CD4-positive, alpha-beta T cell treated with Interleukin-15 for 1 hour (primary cell): ENCODE measurements around the gene ADARB1.
"Not testable (repeated sequence)": the region's sequence is repeated elsewhere in the genome, so short reads cannot be mapped to it uniquely, and the experiment has no call there.

Experiments used
- DNase-seq: peaks from one replicate; pipeline ENCODE4 v3.0.0-alpha.2; 2020

ADARB1 gene

GRCh38 chr21:45139003-45139360, 64.6 kb downstream of the ADARB1 start:
- not testable (repeated sequence) for DNase-seq

DNA sequence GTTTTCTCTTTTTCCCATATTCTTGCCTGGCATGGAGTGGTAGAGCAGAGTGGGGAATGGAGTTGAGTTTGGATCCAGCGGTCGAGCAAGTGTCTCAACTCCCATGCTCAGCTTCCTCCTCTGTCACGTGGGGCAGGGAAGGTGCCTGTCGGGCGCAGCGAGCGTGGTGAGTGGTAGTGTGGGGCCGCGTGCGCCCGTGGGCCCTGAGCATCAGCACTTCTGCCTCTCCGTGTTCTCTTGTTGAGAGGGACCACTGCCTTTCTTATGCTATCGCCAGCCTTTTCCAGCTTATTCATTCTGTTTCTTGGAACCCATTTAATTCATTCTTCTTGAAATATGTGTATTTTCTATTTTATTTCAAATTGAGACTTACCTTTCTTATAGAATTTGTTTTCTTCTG, 65.1 kb downstream of the ADARB1 start:
- no peak for DNase-seq

DNA sequence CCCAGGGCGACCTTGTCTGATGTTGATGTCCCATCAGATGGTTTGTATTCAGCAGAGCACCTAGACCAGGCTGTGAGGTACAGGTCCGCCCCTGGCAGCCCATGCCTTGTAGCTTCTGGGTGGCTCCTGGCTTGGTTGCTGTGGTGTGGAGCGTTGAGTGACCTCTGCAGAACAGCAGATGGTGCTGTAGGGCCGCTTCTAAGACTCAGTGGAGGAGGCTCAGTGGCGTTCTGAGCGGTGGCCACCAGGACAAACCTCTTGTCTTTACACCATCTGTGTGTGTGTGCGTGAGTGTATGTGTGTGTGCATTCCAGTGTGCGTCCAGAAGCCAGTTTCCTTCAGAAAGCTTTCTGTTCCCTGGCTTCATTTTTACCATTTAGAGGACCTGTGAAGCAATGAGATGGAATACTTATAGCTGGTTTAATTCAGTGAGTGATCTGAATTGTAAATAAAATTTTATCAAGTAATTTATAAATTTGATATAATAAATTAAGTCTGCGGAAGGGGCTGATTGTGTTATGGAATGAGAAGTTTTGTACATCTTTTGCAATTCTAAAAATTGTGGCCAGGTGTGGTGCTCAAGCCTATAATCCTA, 66.1 kb downstream of the ADARB1 start:
- DNase-seq, result peak; percentile 74

GRCh38 chr21:45140944-45141343, 66.6 kb downstream of the ADARB1 start:
- not testable (repeated sequence) for DNase-seq

- DNase-seq, result no peak
These were observed 67.1 kb downstream of the ADARB1 start for GRCh38 chr21:45141507-45141906.

- no peak for DNase-seq
These were observed 68.3 kb downstream of the ADARB1 start for GRCh38 chr21:45142469-45143308.

DNA sequence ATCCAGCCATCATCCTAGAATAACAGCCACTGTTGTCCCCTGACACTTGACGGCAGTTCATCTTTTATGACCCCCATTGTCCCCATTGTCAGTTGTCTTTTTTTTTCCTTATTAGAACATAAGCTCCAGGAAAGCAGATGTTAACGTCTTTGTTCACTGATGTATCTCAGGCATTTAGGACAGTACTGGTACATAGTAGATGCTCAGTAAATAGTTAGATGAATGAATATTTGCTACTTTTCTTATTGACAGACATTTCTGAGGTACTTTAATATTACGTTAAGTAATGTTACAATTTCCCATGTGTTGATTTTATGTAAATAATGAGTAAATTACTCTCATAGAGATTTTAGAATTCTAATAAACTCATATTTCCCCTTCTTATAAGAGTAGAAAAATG, 69.5 kb downstream of the ADARB1 start:
- DNase-seq, result no peak

DNA sequence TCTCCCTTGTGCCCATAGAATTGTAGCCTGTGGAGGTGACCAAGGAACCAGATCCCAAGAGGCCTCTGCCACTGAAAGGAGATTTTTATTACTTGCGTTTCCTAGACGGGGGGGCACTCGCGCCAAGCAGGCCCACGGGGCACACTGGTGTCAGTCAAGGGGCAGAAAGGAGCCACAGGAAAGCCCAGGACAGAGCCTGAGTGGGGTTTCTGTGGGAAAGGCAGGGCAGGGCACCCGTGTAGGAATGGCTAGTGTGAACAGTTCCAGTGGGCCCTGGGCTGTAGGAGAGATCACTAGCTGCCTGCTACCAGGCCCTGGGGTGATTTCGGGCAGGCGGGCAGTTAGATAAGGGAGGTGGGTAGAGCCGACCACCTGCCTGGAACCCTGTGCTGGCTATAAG, 70.8 kb downstream of the ADARB1 start:
- no peak for DNase-seq

DNA sequence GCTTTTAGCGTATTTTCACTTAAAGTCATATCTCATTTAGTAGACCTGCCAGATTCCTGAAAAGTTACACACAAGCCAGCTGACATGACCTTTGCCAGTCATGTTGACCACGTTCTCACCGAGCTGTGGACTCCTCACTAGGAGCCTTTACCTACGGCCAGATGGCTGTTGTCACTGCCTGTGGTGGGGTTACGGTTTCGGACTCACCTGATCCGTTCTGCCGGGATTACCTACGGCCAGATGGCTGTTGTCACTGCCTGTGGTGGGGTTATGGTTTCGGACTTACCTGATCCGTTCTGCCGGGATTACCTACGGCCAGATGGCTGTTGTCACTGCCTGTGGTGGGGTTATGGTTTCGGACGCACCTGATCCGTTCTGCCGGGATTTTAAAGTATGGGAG, 71.5 kb downstream of the ADARB1 start:
- DNase-seq, result not testable (repeated sequence)

DNA sequence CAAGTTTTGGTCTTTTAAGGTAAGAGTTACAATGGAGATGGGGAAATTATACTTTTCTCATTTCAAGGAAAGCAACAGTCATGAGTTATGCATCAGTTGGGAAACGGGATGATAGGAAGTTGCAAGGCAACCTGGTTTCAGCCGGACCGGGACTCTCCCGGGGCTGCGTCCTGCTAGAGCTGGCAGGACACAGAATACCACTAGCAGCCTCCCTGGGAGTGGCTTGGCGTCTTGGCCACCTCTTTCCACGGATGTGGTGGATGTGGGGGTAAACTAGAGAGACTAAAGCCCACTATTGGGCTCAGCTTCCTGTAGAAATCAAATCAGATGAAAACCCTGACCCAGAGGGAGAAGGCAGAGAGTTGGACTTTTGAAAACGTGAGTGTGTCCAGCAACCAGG, 71.9 kb downstream of the ADARB1 start:
- DNase-seq, result no peak

DNA sequence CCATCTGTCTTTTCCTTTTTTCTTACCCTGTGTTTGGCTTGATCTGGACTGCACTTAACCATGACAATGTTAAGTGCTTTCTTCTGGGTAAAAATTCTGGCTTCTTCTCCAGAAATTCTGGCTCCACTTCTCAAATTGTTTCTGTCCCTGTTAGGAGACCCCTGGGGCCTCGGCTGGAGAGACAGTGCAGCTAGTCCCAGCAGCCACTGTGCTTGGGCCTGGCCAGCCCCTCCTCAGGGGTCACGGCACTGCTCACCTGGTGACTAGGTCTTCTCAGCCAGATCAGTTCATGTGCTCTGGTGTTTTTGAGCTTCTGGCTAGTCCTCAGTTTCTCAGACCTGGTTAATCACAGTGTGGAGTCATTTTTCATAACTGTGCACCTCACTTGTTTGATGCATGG, 72.4 kb downstream of the ADARB1 start:
- no peak for DNase-seq

- no peak for DNase-seq
These were observed 73.3 kb downstream of the ADARB1 start for GRCh38 chr21:45147473-45148315.

DNA sequence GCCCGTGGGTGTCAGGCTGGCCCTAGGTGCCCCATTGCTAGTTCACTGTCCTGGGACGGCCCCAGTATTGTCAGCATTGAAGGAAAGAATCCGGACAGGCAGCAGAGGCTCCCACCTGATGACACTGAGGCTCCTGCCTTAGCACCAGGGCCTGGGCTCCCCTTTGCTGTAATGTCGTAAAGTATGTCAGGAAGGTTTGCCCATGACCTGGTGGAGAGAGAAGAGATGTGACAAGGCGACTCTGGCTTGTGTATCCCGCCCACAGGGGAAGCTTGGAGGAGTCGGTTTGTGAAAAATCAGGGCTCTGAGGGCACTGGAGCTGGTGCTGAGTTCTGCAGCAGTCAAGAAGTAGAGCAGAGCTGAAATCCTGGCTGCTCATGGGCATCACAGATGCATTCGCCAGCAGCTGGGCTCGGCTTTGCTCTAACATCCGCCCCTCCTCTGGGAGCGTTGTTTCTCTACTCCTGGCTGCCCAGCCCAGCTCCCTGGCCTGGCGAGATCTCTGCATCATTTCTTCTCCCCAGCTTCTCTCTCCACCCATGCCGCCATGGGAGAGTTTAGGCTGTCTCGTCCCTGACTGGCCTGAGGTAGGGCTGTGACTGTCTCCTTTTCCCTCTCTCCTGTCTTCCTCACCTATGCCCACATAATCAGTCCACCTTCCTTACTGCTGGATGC, 74.1 kb downstream of the ADARB1 start:
- no peak for DNase-seq

- no peak for DNase-seq
These were observed 74.6 kb downstream of the ADARB1 start for GRCh38 chr21:45149021-45149420.

DNA sequence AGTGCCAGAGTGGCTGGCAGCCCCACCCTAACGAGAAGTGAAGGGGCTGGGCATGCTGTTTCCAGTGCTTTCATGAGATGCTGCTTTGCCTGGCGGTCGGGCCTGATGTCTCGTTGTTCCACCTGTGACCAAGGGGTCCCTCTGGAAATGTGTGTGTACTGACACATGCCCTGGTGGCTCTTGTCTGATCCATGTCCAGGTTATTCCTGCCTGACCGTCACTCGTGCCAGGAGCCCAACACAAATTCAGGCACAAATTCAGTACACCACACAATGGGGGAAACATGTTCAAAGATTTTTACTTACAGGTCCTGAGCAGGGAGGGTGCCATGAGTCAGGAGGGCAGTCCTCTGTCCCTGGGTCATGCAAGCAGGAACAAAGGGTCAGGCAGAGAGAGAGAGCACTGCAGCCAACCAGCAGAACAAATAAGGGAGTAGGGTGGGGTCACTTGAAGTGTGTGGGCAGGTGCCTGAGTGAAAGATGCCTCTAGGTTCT, 76.3 kb downstream of the ADARB1 start:
- no peak for DNase-seq

- no peak for DNase-seq
These were observed 77.2 kb downstream of the ADARB1 start for GRCh38 chr21:45151445-45152160.

DNA sequence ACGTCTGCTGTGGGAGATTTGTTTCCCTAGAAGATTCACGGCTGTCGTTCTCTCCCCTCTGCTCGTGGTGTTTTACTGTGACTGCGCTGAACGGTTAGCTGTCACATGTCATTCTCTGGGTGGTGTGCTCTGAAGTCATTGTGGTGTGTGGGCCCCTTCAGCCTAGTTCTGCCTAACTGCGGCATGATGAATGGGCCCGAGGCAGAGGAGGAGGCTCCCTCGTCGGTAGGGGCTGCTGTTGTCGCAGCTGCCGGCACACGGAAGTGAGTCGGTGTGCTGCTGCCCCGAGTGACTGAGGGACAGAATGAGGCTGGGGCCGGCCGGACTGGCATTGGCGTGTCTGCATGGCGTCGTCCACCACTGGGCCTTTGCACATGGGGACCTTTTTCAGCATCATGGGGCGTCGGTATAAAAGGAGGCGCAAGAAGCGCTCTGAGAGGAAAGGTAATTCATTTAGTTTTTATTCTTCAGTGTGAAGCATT, 77.9 kb downstream of the ADARB1 start:
- DNase-seq, result peak; percentile 76

- DNase-seq, result no peak
These were observed 79.3 kb downstream of the ADARB1 start for GRCh38 chr21:45153358-45154318.

GRCh38 chr21:45154511-45155508, 80.4 kb downstream of the ADARB1 start:
- no peak for DNase-seq

DNA sequence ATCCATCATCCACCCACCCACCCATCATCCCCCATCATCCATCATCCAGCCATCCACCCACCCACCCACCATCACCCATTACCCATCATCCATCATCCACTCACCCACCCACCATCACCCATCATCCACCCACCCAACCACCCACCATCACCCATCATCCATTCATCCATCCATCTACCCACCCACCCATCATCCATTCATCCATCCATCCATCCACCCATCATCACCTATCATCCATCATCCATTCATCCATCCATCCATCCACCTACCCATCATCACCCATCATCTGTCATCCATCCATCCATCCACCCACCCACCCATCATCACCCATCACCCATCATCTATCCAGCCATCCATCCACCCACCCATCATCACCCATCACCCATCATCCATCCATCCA, 81.5 kb downstream of the ADARB1 start:
- DNase-seq, result no peak
